GM19395 (cell line): ENCODE results near the gene KSR1.
"Not testable (repeated sequence)": the region's sequence is repeated elsewhere in the genome, so short reads cannot be mapped to it uniquely, and the experiment has no call there.

Experiments used
- ATAC-seq: cut with Tn5 transposase; IDR thresholded peaks from one replicate; pipeline ENCODE4 v1.9.1; 2021; ENCODE audit warnings: mild to moderate bottlenecking, moderate library complexity; ENCODE audit not compliant: unreplicated experiment

KSR1 gene

DNA sequence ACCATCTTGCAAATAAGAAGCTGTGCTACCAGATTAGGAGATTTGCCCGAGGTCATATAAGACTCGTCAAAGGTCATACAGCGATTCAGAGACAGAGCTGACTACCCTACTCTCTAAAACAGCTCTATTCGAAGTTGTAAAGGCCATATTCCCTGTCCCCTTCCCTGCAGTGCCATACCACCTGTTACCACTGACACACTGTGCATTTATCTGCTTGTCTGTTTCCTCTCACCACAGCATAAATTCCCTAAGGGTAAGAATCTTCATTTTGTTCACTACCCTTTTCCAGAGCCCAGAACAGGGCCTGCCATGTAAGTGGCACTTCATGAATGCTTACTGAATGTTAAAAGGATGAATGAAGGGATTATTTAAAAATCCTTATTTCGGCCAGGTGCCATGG is 3.4 kb upstream of the KSR1 start:
- ATAC-seq: no peak

- ATAC-seq: no peak
These were observed 2.8 kb upstream of the KSR1 start for GRCh38 chr17:27453471-27453870.

DNA sequence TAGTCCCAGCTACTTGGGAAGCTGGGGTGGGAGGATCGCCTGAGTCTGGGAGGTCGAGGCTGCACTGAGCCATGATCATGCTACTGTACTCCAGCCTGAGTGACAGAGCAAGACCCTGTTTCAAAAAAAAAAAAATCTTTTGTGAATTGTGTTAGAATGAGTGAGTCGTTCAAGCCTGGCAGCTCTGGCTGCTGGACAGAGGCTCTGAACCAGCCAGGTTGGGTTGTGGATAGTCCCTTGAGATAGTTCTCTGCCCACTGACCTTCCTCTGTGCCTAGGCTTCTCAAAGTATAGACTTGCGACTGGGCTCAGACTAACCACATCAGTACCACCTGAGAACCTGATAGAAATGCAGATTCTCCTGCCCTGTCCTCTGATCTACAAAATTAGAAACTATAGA is 2.2 kb upstream of the KSR1 start:
- ATAC-seq: no peak

DNA sequence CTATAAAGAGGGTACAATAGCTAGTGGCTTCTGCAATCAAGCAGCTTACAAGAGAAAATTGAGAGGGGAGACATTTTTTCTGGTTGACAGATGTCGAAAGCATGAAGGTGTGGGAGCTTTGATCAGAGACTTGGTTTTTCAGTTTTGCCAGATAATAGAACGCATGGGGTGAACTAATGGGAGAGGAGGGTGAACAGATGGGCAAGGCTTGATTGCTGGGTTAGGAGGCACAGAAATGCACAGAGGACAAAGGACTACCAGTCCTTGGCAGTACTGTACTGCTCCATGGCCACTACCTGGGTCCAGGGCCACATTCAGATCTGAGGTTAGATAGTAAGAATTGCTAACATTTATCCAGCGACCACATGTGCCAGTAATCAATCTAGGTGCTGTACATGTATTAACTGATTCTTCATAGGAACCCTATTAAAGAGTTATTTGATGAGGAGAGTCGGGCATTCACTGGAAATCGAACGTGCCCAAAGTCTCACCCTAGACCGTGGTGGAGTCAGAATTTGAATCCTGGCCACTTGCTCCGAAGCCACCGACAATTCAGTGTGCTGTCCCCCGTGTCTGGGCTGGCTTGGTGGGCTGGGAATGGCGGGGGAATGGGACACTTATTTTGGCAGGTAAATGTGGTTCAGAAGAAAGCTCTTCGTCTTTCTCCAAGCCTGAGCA is 873 bp upstream of the KSR1 start:
- no peak for ATAC-seq

- ATAC-seq: no peak
These were observed 572 bp downstream of the KSR1 start for GRCh38 chr17:27456681-27457359.

DNA sequence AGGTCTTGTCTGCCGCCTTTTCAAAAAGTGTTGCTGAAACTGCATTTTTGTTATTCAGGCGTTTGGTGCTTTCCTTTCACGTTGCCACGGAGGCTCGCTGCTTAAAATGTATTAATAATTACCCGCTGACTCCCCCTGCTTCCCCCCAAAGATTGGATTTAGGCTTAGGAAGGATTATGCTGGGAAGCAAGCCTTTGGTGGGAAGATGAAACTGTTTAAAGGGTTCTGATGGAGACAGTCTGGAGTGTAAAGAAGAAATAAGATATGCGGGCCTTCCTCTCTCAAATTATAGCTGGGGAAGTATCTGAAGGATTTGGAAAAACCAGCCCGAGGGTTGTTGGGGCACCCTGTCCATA is 1.1 kb downstream of the KSR1 start:
- no peak for ATAC-seq

GRCh38 chr17:27457731-27458523 is 1.7 kb downstream of the KSR1 start:
- no peak for ATAC-seq

GRCh38 chr17:27458524-27458908 is 2.3 kb downstream of the KSR1 start:
- ATAC-seq: no peak

GRCh38 chr17:27459433-27459832 is 3.2 kb downstream of the KSR1 start:
- no peak for ATAC-seq

- ATAC-seq: no peak
These were observed 4.0 kb downstream of the KSR1 start for GRCh38 chr17:27460196-27460725.

DNA sequence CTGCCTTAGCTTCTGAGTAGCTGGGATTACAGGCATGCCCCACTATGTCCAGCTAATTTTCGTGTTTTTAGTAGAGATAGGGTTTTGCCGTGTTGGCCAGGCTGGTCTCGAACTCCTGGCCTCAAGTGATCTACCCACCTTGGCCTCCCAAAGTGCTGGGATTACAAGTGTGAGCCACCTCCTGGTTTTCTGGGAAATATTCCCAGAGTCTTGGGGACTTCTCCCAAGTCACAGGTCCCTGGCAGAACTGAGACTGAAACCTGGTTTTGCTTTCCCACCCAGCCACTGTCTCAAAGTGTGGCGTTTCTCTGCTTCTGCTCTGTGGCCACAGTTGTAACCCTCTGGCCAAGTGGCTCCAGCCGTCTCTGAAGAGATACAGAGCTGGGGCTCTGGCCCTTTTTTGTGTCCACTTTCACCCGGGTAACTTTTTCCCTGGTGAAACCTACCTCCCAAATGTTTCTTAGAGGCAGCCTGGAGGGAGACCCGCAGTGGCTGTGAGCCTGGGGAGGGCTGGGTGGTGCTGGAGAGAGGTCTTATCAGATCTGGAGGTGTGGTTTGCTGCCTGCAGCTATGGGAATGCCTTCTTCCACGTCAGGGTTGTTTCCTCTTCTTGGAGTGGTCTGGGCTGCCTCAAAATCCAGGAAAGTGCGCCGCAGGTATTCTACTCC is 5.1 kb downstream of the KSR1 start:
- ATAC-seq: no peak

- no peak for ATAC-seq
These were observed 5.9 kb downstream of the KSR1 start for GRCh38 chr17:27462149-27462548.

- no peak for ATAC-seq
These were observed 6.5 kb downstream of the KSR1 start for GRCh38 chr17:27462714-27463113.

DNA sequence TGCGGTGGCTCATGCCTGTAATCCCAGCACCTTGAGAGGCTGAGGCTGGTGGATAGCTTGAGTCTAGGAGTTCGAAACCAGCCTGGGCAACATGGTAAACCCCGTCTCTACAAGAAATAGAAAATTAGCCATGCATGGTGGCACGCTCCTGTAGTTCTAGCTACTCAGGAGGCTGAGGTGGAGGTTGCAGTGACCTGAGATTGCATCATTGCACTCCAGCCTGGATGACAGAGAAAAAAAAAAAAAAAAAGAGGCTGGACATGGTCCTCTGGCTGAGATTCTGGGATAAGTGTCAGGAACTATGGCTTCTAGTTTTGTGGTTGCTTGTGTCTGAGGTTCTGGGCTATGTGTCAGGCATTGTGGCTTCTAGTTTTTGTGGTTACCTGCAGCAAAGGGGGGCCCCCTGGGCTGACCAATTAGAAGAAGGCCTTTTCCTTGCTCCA is 7.0 kb downstream of the KSR1 start:
- no peak for ATAC-seq

- ATAC-seq: not testable (repeated sequence)
These were observed 7.8 kb downstream of the KSR1 start for GRCh38 chr17:27464019-27464418.

DNA sequence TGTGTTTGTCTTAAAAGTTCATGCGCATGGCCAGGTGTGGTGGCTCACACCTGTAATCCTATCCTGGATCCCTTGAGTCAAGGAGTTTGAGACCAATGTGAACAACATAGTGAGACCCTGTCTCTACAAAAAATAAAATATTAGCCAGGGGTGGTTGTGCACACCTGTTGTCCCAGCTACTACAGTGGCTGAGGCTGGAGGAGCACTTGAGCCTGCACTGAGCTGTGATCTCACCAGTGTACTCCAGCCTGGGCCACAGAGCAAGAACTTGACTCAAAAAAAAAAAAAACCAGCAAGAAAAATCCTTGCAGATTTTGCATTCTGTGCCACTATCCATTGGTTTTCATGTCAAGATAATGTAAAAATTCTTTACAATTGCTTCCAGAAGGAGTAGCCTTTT is 8.2 kb downstream of the KSR1 start:
- no peak for ATAC-seq

GRCh38 chr17:27465875-27466274 is 9.6 kb downstream of the KSR1 start:
- ATAC-seq: not testable (repeated sequence)

GRCh38 chr17:27466376-27466742 is 10.1 kb downstream of the KSR1 start:
- ATAC-seq: peak; percentile 19

GRCh38 chr17:27466743-27467375 is 10.6 kb downstream of the KSR1 start:
- ATAC-seq: peak; percentile 78

- ATAC-seq: no peak
These were observed 13.0 kb downstream of the KSR1 start for GRCh38 chr17:27469256-27469655.
